LNCaP clone FGC (cell line): Measurements from ENCODE around the gene FKBP7.
A peak's percentile ranks its signal among the peaks of the same experiment; 100 is the strongest.

Experiments used
- DNase-seq: peaks from one replicate; pipeline ENCODE4 v3.0.0-alpha.2; 2011; ENCODE audit warnings: low read depth
- H3K4me3 ChIP-seq: 2 replicates; pipeline ENCODE4 v1.5.1; 2011; ENCODE audit warnings: mild to moderate bottlenecking, low read depth, low read length, control low read depth
- CTCF ChIP-seq: IDR thresholded peaks from 2 replicates; pipeline ENCODE4 v1.5.1; 2012; ENCODE audit warnings: mild to moderate bottlenecking; ENCODE audit not compliant: control insufficient read depth, insufficient read depth; ENCODE audit errors: extremely low read depth

Gene FKBP7

GRCh38 chr2:178469219-178469849 is 9.1 kb downstream of the FKBP7 start:
- H3K4me3 ChIP-seq: no peak overlapping the region
- DNase-seq: no peak
- no peak for TF ChIP-seq CTCF

- no peak for TF ChIP-seq CTCF
- DNase-seq: no peak
- H3K4me3 ChIP-seq: no peak overlapping the region
Observed at GRCh38 chr2:178457390-178457886, 21.0 kb downstream of the FKBP7 start.

- H3K4me3 ChIP-seq: no peak overlapping the region
- TF ChIP-seq CTCF: no peak
- no peak for DNase-seq
Observed at GRCh38 chr2:178455947-178456346, 22.5 kb downstream of the FKBP7 start.

GRCh38 chr2:178452870-178453269 is 25.5 kb downstream of the FKBP7 start:
- peak overlapping the region; percentile 4; the same call in 1 of the 2 replicates for H3K4me3 ChIP-seq
- no peak for TF ChIP-seq CTCF
- DNase-seq: no peak

GRCh38 chr2:178452334-178452733 is 26.1 kb downstream of the FKBP7 start:
- no peak for DNase-seq
- H3K4me3 ChIP-seq: no peak overlapping the region
- no peak for TF ChIP-seq CTCF

- DNase-seq: peak; percentile 77
- TF ChIP-seq CTCF: 0 out of 2 replicates have a peak, but pooled peaks have one; percentile 2
- peak within 1 kb of the TSS; percentile 59 for H3K4me3 ChIP-seq
Observed at GRCh38 chr2:178450774-178451525, 27.4 kb downstream of the FKBP7 start, which contains the start of the genes PJVK and PRKRA. PJVK (plus strand) TSS chr2:178451378; CDS start chr2:178453410, 2,032 bp downstream. PRKRA (minus strand) TSS chr2:178451175; CDS start chr2:178451030, 145 bp downstream.

- no peak for TF ChIP-seq CTCF
- H3K4me3 ChIP-seq: peak overlapping the region; percentile 59
- no peak for DNase-seq
Observed at GRCh38 chr2:178450524-178450773, 28.0 kb downstream of the FKBP7 start.
